Keratinocyte (primary cell): Measurements from ENCODE around the gene ETV3L. TPM values are rescaled to one million over a fixed set of nuclear protein-coding genes. Genes with fewer than 3 reads are reported as not detected.

ENCODE experiments used
- DNase-seq: peaks from one replicate; pipeline ENCODE4 v3.0.0-alpha.2; 2011; ENCODE audit warnings: low read depth, missing footprints, low spot score
- FAIRE-seq: peaks from 2 replicates; lab custom pipeline; 2011; peaks lifted over from hg19 to GRCh38; lab: Jason Lieb, UNC
- H2AFZ ChIP-seq: 2 replicates; pipeline ENCODE4 v1.6.0; 2012; ENCODE audit warnings: low read length, control low read depth, inconsistent platforms; ENCODE audit not compliant: control insufficient read depth
- H3K27ac ChIP-seq: 2 replicates; pipeline ENCODE4 v1.5.1; 2011; ENCODE audit warnings: low read length; ENCODE audit not compliant: control insufficient read depth, insufficient read depth
- H3K27me3 ChIP-seq: 3 replicates; pipeline ENCODE4 v1.6.0; 2011; ENCODE audit warnings: low read length; ENCODE audit not compliant: control insufficient read depth, insufficient read depth; ENCODE audit errors: extremely low read depth
- H3K36me3 ChIP-seq, 2 experiments: 2 replicates in 1 of 2; 3 replicates in 1 of 2; pipeline ENCODE4 v1.5.1; 2011; ENCODE audit warnings: low read length in 2 of 2, mild to moderate bottlenecking in 1 of 2; ENCODE audit not compliant: control insufficient read depth in 2 of 2, insufficient read depth in 2 of 2; ENCODE audit errors: extremely low read depth in 1 of 2
- H3K4me1 ChIP-seq: 3 replicates; pipeline ENCODE4 v1.5.1; 2011; ENCODE audit warnings: low read length; ENCODE audit not compliant: control insufficient read depth, insufficient read depth; ENCODE audit errors: extremely low read depth
- H3K4me2 ChIP-seq: 3 replicates; pipeline ENCODE4 v1.6.0; 2011; ENCODE audit warnings: low read depth, low read length; ENCODE audit not compliant: control insufficient read depth, insufficient read depth; ENCODE audit errors: extremely low read depth
- H3K4me3 ChIP-seq, 3 experiments: fragments of 200-600 bp in 1 of 3; sonication (generic) in 1 of 3; 2 replicates in 2 of 3; 3 replicates in 1 of 3; pipeline ENCODE4 v1.5.1; 2011 to 2016; ENCODE audit warnings: low read length in 3 of 3, mild to moderate bottlenecking in 3 of 3, control low read depth in 2 of 3, inconsistent platforms in 1 of 3, low read depth in 1 of 3, mixed read lengths in 1 of 3, mixed run types in 1 of 3, moderate library complexity in 1 of 3; ENCODE audit not compliant: control insufficient read depth in 2 of 3, insufficient read depth in 2 of 3; ENCODE audit errors: extremely low read depth in 1 of 3
- H3K79me2 ChIP-seq: 2 replicates; pipeline ENCODE4 v1.6.0; 2012; ENCODE audit warnings: low read length; ENCODE audit not compliant: control insufficient read depth, insufficient read depth
- H3K9ac ChIP-seq: 3 replicates; pipeline ENCODE4 v1.6.0; 2011; ENCODE audit warnings: low read length; ENCODE audit not compliant: control insufficient read depth, insufficient read depth; ENCODE audit errors: extremely low read depth
- H3K9me1 ChIP-seq: 3 replicates; pipeline ENCODE4 v1.6.0; 2011; ENCODE audit warnings: low read length; ENCODE audit not compliant: control insufficient read depth, insufficient read depth; ENCODE audit errors: extremely low read depth
- H3K9me3 ChIP-seq: 2 replicates; pipeline ENCODE4 v1.5.1; 2012; ENCODE audit warnings: low read depth, low read length; ENCODE audit not compliant: control insufficient read depth
- H4K20me1 ChIP-seq: 3 replicates; pipeline ENCODE4 v1.6.0; 2011; ENCODE audit warnings: low read length; ENCODE audit not compliant: control insufficient read depth, insufficient read depth; ENCODE audit errors: extremely low read depth
- CTCF ChIP-seq, 3 experiments: IDR thresholded peaks in 1 of 3; conservative IDR thresholded peaks in 1 of 3; optimal IDR thresholded peaks in 1 of 3; 2 replicates in 2 of 3; 3 replicates in 1 of 3; pipeline versions ENCODE3 to v1.5.1; 2011; ENCODE audit warnings: low read length in 3 of 3, mild to moderate bottlenecking in 3 of 3, moderate library complexity in 2 of 3, control low read depth in 1 of 3, inconsistent platforms in 1 of 3; ENCODE audit not compliant: insufficient read depth in 2 of 3; ENCODE audit errors: extremely low read depth in 1 of 3
- EZH2 ChIP-seq: IDR thresholded peaks from one replicate; pipeline ENCODE4 v1.6.1; 2012; ENCODE audit warnings: inconsistent platforms, mild to moderate bottlenecking, low read length, moderate library complexity
- dilution Hi-C: fragments of 300-500 bp; cut with MboI; formaldehyde crosslinking; loops from one replicate; pipeline ENCODE4 v1.7.0; 2020; ENCODE audit warnings: low sequenced_read_pairs; ENCODE audit not compliant: extremely low pct_ligation_motif_present
- polyA plus RNA-seq, 5 experiments: library from polyadenylated mRNA; depleted of rRNA in 3 of 5; stranded (reverse) in 3 of 5; stranded (forward) in 1 of 5; unstranded in 1 of 5; fragments of >200 nt; gene quantifications; 1 replicate in 1 of 5; 2 replicates in 3 of 5; 3 replicates in 1 of 5; pipeline versions ENCODE4 v1.2.1 to v1.2.3, GENCODE V29; 2011 to 2012; ENCODE audit warnings: missing spikeins in 2 of 5, low read depth in 1 of 5, low replicate concordance in 1 of 5

Gene ETV3L
- polyA plus RNA-seq, 1 donor (not counting 4 experiments of a cell fraction or from before 2014, with no cell fraction given): not detected

- no peak for TF ChIP-seq EZH2
- peak; percentile 88 to 94 (median 92) for TF ChIP-seq CTCF (optimal IDR thresholded peaks at IDR 0.05 in 1 of 3, IDR thresholded peaks at IDR 0.05 in 1 of 3, conservative IDR thresholded peaks at IDR 0.05 in 1 of 3; ENCODE audit: extremely low read depth in 1 of 3, insufficient read depth in 2 of 3, low read length in 3 of 3)
- peak; percentile 90 for FAIRE-seq
- Histone ChIP-seq H3K9me1 (no peaks in the 10 kb centered on the region), H3K4me2 (no peak overlapping the region), H3K27ac (no peak overlapping the region), H3K27me3 (no peaks in the 10 kb centered on the region), H2AFZ (no peak overlapping the region), H3K4me3 (no peak overlapping the region), H3K36me3 (no peaks in the 10 kb centered on the region), H3K9ac (no peak overlapping the region), H3K79me2 (no peaks in the 10 kb centered on the region), H3K4me1 (peaks cover 3% of the 10 kb centered on the region), H3K9me3 (no peaks in the 10 kb centered on the region), H4K20me1 (no peaks in the 10 kb centered on the region)
- dilution Hi-C loops: no loop called here
- DNase-seq: peak; percentile 30
These were observed 9.4 kb downstream of the ETV3L start for GRCh38 chr1:157090196-157090647.

DNA sequence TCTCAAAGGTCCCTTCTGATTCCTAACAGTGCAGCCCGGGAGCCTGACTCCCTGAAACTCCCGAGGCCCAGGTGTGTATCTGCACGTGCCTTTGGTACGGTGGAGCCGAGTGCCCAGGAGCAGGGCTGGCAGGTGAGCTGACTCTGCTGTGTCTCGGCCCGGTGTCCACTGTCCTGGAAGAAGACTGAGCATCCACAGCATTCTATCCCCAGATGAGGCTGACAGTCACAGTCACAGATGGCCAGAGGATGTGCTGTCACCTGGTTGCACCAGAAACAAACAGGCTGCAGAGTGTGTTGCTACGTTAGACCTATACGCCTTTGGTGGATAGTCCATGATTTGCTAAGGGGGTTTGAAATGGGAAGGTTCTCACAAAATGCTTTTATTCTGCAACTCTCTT, 9.8 kb downstream of the ETV3L start:
- H3K4me2 ChIP-seq: no peak overlapping the region
- FAIRE-seq: no peak

More for the DNA sequence above, 9.8 kb downstream of the ETV3L start:
- Histone ChIP-seq H3K9me1 (no peaks in the 10 kb centered on the region), H3K4me3 (no peak overlapping the region), H4K20me1 (no peaks in the 10 kb centered on the region), H2AFZ (no peak overlapping the region), H3K27me3 (no peaks in the 10 kb centered on the region), H3K9me3 (no peaks in the 10 kb centered on the region), H3K9ac (no peak overlapping the region), H3K4me1 (peaks cover 3% of the 10 kb centered on the region), H3K27ac (no peak overlapping the region), H3K79me2 (no peaks in the 10 kb centered on the region), H3K36me3 (no peaks in the 10 kb centered on the region)
- no peak for DNase-seq
- TF ChIP-seq CTCF (optimal IDR thresholded peaks at IDR 0.05 in 1 of 3, IDR thresholded peaks at IDR 0.05 in 1 of 3, conservative IDR thresholded peaks at IDR 0.05 in 1 of 3; ENCODE audit: extremely low read depth in 1 of 3, insufficient read depth in 2 of 3, low read length in 3 of 3) (no peak), EZH2 (no peak)
- dilution Hi-C loops: no loop called here
